Measurements from ENCODE around the gene ST6GALNAC3. TPM values are rescaled to one million over a fixed set of nuclear protein-coding genes. Genes with fewer than 3 reads are reported as not detected.

Gene ST6GALNAC3
- polyA plus RNA-seq, 5 donors: 21.0 to 41.8 (median 33.9) TPM

- no peak for DNase-seq
Observed at GRCh38 chr1:76577525-76578185, 503.1 kb downstream of the ST6GALNAC3 start.

- DNase-seq: no peak
Observed at GRCh38 chr1:76580206-76580605, 505.7 kb downstream of the ST6GALNAC3 start.

GRCh38 chr1:76581712-76582111 lies 507.2 kb downstream of the ST6GALNAC3 start:
- no peak for DNase-seq

GRCh38 chr1:76583235-76583868 lies 508.8 kb downstream of the ST6GALNAC3 start:
- no peak for DNase-seq

- no peak for DNase-seq
Observed at GRCh38 chr1:76583875-76584477, 509.4 kb downstream of the ST6GALNAC3 start.

- no peak for DNase-seq
Observed at GRCh38 chr1:76585980-76586674, 511.6 kb downstream of the ST6GALNAC3 start.

- DNase-seq: no peak
Observed at GRCh38 chr1:76587212-76587611, 512.7 kb downstream of the ST6GALNAC3 start.

- no peak for DNase-seq
Observed at GRCh38 chr1:76591461-76591860, 516.9 kb downstream of the ST6GALNAC3 start.

GRCh38 chr1:76591963-76592362 lies 517.4 kb downstream of the ST6GALNAC3 start:
- DNase-seq: no peak

GRCh38 chr1:76593141-76593540 lies 518.6 kb downstream of the ST6GALNAC3 start:
- DNase-seq: no peak

GRCh38 chr1:76593618-76594017 lies 519.1 kb downstream of the ST6GALNAC3 start:
- DNase-seq: no peak

GRCh38 chr1:76595024-76595423 lies 520.5 kb downstream of the ST6GALNAC3 start:
- DNase-seq: no peak

- DNase-seq: no peak
Observed at GRCh38 chr1:76601465-76601864, 526.9 kb downstream of the ST6GALNAC3 start.

GRCh38 chr1:76607717-76608116 lies 533.2 kb downstream of the ST6GALNAC3 start:
- no peak for DNase-seq

- no peak for DNase-seq
Observed at GRCh38 chr1:76611770-76612445, 537.4 kb downstream of the ST6GALNAC3 start.

GRCh38 chr1:76613886-76614285 lies 539.3 kb downstream of the ST6GALNAC3 start:
- DNase-seq: peak; percentile 17 to 22

- DNase-seq: no peak
Observed at GRCh38 chr1:76615253-76616035, 540.9 kb downstream of the ST6GALNAC3 start.

- DNase-seq: no peak
Observed at GRCh38 chr1:76620371-76620770, 545.8 kb downstream of the ST6GALNAC3 start.

GRCh38 chr1:76622774-76623528 lies 548.4 kb downstream of the ST6GALNAC3 start:
- no peak for DNase-seq
